Kidney epithelial cell (primary cell): ENCODE data around the gene FCHSD2. TPM values are rescaled to one million over a fixed set of nuclear protein-coding genes. Genes with fewer than 3 reads are reported as not detected.

Experiments
- DNase-seq: peaks from one replicate; pipeline ENCODE4 v3.0.0-alpha.2; 2010; ENCODE audit warnings: low read depth
- H3K27me3 ChIP-seq: 2 replicates; pipeline ENCODE4 v1.6.0; 2011; ENCODE audit warnings: low read length; ENCODE audit not compliant: control insufficient read depth, insufficient read depth
- H3K36me3 ChIP-seq: 2 replicates; pipeline ENCODE4 v1.5.1; 2011; ENCODE audit warnings: low read length; ENCODE audit not compliant: control insufficient read depth, insufficient read depth
- H3K4me3 ChIP-seq: 2 replicates; pipeline ENCODE4 v1.5.1; 2011; ENCODE audit warnings: low read depth, mild to moderate bottlenecking, control low read depth, low read length
- CTCF ChIP-seq: IDR thresholded peaks from 2 replicates; pipeline ENCODE4 v1.5.1; 2011; ENCODE audit warnings: mild to moderate bottlenecking, moderate library complexity, low read length, control low read depth, inconsistent platforms; ENCODE audit not compliant: insufficient read depth, poor library complexity, severe bottlenecking
- total RNA-seq: library from RNA; depleted of rRNA; stranded (reverse); fragments of >200 nt; gene quantifications from 2 replicates; pipeline ENCODE4 v1.2.3, GENCODE V29; 2015

Gene FCHSD2
- total RNA-seq, 1 donor from 2014 or later = 13.2 TPM

GRCh38 chr11:73176145-73176873 lies 34.2 kb upstream of the FCHSD2 start:
- no peak for TF ChIP-seq CTCF
- H3K36me3 ChIP-seq = no peaks in the 10 kb centered on the region
- no peaks in the 10 kb centered on the region for H3K27me3 ChIP-seq
- no peak for DNase-seq
- H3K4me3 ChIP-seq = no peak overlapping the region

- H3K4me3 ChIP-seq = no peak overlapping the region
- H3K36me3 ChIP-seq = no peaks in the 10 kb centered on the region
- no peak for TF ChIP-seq CTCF
- DNase-seq = no peak
- H3K27me3 ChIP-seq = no peaks in the 10 kb centered on the region
Measured at GRCh38 chr11:73175551-73176144, 33.5 kb upstream of the FCHSD2 start.

GRCh38 chr11:73174495-73174791 lies 32.3 kb upstream of the FCHSD2 start:
- no peaks in the 10 kb centered on the region for H3K36me3 ChIP-seq
- no peak for DNase-seq
- no peaks in the 10 kb centered on the region for H3K27me3 ChIP-seq
- no peak overlapping the region for H3K4me3 ChIP-seq
- TF ChIP-seq CTCF = no peak

- no peak for DNase-seq
- H3K4me3 ChIP-seq = no peak overlapping the region
- no peaks in the 10 kb centered on the region for H3K36me3 ChIP-seq
- no peaks in the 10 kb centered on the region for H3K27me3 ChIP-seq
- TF ChIP-seq CTCF = no peak
Measured at GRCh38 chr11:73173755-73174494, 31.8 kb upstream of the FCHSD2 start.

- H3K36me3 ChIP-seq = no peaks in the 10 kb centered on the region
- no peaks in the 10 kb centered on the region for H3K27me3 ChIP-seq
- no peak for DNase-seq
- H3K4me3 ChIP-seq = no peak overlapping the region
- no peak for TF ChIP-seq CTCF
Measured at GRCh38 chr11:73172992-73173656, 31.0 kb upstream of the FCHSD2 start.
